Dedifferentiated amniotic fluid mesenchymal stem cell (primary cell): Measurements from ENCODE around the gene SLC7A5.
"Not testable (repeated sequence)": the region's sequence is repeated elsewhere in the genome, so short reads cannot be mapped to it uniquely, and the experiment has no call there.

Experiments used
- DNase-seq: peaks from one replicate; pipeline ENCODE4 v3.0.0-alpha.2; 2016; ENCODE audit errors: extremely low spot score

The SLC7A5 gene

DNA sequence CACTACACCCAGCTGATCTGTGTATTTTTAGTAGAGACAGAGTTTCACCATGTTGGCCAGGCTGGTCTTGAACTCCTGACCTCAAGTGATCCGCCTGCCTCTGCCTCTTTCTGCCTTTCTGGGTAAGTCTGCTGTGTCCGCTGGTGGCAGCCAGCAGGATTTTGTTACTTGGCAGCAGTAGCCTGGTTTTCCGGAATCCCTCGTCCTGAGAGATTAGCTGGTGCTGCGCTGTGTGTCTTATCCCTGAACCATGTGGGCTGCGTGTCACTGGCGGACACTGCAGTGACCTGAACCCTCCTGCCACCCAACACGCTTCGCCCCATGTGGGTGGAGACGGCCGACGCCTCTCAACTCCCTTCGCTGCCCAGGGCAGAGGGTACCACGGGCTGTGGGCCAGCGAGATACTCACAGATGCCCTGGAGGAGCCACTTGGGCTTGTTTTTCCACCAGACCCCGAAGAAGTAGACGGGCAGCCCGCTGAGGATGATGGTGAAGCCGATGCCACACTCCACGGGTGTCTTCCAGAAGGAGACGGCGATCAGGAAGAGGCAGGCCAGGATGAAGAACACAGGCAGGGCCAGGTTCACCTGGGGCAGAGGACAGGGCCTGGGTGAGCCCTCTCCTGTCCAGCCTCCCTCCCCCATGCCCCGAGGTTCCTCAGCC lies 35.2 kb downstream of the SLC7A5 start:
- no peak for DNase-seq

DNA sequence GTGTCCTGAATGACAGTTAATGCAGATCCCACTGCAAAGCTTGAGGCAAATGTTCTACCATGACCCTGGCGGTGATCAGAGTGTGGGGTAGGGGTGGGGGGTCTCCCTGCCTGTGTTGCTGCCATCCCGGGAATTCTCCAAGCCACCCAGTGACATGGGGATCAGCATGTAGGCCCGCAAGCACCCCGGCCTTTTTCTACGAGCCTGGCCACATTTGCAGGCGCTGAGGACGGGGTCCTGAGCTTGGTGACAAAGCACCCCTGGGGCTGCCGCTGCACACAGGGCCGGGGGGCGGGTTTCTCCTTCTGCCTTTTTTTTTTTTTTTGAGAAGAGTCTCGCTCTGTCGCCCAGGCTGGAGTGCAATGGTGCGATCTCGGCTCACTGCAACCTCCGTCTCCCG lies 35.8 kb downstream of the SLC7A5 start:
- DNase-seq = no peak

DNA sequence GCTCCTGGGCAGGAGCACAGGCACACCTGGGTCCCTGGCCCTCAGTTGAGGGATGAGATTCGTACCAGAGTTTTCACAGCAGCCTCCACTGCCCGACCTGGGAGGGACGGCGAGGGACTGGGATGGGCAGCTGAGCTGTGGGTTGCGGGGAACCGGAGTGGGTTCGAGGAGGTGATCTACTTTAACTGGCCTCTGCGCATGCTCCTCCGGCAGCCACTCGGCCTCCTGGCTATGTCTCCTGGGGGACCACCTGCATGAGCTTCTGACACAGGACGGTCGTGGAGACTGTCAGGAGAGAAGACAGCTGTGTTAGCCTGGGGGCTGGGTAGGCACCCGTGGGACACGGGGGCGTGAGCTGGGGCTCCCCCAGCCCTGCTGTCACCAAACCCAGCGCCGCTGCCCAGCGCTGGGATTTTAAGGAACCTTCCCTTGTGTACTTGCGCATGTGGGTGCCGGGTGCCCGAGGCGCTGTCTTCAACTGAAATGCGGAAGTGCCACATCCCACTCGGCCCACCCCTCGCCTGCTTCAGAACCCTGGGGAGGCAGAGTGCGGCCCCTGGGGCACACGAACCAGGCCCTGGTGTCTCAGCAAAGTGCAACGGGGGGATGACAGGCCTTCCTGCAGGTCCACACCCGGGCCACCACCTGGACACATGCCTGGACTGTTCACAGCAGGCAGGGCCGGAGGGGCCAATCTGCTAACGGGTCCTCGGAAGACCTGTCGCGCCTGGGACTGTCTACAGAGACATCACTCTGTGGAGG lies 36.4 kb downstream of the SLC7A5 start:
- DNase-seq = no peak

DNA sequence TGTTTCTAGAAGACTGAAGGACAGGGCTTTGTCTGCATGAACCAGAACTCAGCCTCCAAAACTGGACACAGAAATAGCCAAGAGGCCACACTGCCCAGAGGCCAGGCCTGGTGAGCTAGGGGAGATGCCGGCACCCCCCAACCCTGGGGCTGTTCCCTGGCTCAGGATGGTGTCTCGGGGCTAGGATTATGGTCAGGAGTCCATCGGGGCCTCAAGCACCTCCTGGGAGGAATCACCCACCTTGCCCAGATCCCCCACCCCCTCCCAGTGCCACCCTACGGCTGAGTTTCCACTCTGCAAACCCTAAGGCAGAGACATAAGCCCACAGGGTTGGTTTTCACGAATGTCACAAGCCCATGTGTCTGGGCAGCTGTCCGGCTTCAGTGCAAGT lies 37.2 kb downstream of the SLC7A5 start:
- no peak for DNase-seq

DNA sequence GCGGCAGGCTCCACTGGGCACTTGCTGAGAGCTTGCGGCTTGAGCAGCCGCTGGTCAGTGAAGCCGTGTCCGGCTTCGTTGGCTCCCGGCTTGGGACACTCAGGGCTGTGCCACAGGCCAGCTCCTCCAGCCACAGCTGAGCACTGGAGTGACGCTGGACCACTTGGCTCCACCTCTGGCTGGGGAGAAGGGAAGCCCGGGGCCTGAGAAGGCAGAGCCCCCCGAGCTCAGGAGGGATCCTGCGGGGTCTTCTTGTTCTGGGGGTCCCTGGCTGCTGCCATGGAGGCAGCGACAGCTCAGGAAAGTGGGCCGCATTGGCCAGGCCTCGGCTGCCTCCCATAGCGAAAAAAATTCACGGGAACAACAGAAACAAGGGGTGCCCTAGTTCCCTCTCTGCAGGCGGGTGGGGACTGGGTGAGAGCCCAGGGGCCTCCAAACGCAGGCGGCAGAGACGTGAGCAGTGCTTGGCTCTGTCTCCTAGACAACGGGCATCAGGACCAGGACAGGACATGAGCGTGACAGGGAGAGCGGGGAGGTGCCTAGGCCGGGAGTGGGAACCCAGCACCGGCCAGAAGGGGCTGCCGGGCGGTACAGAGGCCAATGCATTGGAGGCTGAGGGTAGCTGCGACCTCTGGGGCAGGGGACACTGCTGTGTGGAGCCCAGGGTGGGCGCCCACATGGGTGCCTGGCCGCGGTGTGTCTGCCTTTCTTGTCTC lies 37.7 kb downstream of the SLC7A5 start:
- no peak for DNase-seq

DNA sequence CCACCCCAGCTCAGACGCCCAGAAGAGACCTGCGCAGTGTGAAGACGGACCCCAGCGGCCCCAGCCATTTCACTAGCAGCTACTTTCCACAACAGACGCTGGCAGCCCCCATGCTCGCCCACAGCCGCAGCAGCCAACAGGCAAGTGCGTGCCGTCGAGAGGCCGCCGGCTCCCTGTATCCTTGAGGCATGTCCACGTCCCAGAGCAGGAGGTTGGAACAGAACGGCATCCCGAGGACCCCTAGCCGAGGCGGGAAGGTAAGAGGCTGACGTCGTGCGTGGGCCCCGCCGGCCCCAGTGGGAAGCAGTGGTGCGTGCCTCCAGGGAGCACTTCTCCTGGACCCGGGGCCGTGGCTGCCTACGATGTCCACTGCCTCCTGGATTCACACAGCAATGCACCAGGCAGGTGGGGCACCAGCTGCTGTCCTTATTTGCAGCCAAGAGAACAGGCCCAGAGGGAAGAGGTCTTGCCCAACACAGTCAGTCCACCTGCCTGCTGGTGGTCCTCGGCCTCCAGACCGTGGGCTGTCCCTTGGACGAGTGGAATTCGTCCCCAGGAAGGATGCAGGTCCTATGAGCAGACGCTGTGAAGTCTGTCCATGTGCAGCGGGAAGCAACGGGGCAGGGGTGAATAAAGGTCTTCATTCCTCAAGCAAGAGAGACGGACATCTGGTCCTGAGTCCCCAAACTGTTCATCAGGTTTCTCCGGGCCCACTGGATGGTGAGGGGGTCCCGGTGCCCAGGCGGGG lies 38.5 kb downstream of the SLC7A5 start:
- DNase-seq = no peak

DNA sequence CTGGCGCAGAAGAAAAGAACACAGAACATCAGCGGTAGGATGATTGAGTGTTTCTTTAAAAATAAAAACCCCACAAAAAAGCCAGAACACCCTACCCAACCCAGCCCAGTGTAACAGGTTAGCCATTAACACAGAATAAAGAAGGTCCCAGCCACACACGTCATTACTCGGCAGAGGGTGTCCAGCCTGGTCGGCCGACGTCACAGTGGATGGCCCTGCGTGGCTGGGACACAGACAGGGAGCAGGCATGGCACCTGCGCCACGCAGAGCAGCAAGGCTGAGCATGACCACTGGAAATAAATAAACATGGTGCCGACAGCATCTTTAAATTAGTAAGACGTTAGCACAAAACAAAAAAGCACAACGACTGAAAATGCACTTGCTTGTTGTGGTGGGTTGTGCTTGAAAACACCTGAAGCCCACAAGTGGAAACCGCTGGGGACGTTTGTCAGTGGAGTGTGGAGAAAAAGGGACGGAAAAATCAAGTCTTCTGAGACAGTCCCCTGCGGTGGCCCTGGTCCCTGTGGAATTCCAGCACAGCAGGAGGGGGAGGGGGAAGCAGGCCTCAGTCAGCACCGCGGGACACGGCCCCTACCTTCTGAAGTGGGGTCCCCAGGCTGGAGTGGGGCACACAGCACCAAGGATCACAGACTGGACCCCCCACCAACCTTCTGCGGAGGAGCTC lies 39.2 kb downstream of the SLC7A5 start:
- no peak for DNase-seq

DNA sequence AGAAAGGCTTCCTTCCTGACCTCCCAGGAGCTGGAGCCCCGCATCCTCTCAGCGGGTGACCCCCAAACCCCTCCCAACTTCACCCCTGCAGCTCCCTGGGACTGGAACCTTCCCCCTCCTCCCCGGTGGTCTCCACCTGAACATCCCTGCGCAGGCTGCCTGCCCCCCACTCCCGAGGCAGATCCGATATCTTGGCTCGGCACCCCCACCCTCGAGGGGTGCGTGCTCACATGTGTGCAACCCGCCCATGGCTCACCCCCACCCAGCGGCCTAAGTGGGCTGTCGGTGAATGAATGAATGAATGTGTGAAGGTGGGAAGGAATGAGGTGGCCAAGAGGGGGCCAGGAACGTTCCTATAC lies 39.7 kb downstream of the SLC7A5 start:
- DNase-seq = no peak

DNA sequence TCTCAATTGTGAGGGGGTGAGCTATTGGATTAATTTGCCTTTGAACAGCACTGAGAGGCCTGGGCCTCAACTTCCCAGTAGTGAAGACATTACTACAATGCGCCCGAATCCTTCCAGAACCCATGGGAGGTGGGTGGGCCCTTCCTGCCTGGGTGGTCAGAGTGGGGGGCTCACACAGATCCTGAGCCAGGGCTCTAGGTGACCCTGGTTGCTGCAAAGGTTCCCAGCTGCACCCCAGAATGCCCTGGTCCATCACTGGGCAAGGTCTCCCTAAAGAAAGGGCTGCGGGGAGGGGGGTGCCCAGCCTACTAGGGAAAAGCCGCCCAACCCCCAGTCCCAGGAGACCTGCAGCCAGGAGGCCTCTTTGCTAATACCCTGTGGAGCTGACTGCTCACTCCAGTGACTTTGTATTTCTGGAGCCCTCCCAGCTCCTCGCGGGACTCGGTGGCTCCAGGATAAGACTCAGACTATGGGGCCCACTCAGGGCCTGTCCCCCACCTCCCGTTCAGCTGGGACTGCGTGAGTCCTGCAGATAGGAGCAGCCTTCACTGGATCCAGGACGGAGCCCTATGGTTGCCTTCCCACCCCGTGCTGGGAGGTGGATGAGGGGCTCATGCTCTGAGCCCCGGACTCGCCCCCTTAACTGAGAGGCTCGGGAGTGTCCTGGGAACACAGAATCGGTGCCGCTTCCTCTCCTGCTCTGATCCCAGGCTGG lies 40.2 kb downstream of the SLC7A5 start:
- no peak for DNase-seq

DNA sequence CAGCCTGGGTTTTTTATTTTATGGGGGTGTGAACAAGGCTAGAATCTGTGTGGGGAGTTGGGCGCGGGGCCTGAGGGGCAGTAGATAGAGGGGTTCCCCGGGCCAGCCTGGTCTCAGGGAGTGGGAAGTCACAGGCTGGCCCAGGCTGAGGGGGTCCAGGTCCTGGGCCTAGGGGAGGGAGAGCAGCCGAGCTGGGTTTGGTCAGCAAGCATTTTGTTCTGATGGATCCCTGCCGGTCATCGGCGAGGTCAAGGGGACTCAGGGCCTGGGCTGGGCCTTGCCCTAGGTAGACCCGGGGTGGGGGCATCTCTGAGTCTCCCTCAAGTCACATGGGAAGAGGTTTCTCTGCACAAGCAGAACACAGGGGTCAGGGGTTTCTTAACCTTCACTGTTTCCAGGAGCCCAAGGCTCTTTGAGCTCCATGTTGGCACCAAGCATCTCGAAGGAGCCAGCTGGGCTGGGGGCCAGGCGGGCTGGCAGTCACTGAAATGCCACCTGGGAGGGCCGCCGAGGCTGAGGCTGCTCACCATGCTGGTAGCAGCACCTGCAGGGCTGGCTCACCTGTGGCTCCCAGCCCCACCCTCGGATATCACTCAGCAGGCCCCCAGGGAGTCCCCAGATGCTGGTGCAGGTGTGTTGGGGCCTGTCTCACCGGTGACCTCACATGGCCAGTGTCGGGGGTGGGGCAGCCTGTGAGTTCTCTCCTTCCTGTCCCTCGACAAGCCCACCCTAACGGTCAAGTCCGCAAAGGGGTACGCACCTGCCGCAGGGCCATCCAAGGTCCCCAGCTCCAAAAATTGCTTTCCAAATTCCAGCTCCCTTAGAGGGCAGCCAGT lies 41.0 kb downstream of the SLC7A5 start:
- DNase-seq = no peak

DNA sequence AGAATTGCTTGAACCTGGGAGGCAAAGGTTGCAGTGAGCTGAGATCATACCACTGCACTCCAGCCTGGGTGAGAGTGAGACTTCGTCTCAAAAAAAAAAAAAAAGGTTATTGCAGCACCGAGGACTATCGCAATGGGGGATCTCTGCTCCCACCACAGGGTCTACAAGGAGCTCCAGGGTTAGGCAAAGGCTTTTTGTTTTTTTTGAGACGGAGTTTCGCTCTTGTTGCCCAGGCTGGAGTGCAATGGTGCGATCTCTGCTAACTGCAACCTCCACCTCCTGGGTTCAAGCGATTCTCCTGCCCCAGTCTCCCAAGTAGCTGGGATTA lies 41.8 kb downstream of the SLC7A5 start:
- not testable (repeated sequence) for DNase-seq

DNA sequence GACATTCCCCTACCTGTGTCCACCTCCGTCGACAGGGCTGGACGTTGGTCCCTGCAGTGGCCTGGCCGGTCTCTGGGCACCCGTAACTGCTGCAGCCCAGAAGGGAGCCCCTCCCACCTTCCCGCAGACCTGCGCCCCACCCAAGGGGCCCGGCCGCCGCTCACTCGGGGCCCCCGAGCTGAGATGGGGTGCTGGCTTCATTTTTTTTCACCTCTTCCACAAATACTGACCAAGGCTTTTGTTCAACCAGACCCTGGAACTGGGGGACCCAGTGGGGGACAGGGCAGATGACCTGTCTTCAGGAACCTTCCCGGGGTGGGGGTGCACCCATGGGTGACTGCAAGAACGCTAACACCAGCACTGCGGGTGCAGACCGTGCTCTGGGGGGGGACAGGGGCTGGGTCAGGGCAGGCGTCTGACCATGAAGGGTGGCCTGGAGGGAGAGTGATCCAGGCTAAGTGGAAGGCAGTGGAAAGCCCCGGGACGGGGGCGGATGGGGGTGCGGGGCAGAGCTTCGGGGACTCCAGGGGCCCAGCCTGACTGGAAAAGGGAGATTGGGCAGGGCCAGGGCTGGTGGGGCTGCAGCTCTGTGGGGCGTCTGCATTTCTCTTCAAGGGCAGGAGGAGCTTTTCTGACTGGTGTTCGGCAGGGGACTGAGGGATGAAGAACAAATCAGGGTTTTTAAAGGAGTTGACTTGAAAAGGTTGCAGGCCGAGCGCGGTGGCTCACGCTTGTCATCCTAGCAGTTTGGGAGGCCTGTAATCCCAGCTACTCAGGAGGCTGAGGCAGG lies 42.3 kb downstream of the SLC7A5 start:
- DNase-seq = no peak

DNA sequence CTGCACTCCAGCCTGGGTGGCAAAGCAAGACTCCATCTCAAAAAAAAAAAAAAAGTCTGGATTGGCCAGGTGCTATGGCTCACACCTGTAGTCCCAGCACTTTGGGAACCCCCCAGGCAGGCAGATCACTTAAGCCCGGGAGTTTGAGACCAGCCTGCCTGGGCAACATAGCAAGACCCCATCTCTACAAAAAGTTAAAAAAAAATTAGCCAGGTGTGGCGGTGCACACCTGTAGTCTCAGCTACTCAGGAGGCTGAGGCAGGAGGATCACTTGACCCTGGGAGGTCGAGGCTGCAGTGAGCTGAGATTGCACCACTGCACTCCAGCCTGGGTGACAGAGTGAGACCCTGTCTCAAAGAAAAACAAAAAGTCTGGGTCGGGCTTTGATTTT lies 42.9 kb downstream of the SLC7A5 start:
- DNase-seq = not testable (repeated sequence)

DNA sequence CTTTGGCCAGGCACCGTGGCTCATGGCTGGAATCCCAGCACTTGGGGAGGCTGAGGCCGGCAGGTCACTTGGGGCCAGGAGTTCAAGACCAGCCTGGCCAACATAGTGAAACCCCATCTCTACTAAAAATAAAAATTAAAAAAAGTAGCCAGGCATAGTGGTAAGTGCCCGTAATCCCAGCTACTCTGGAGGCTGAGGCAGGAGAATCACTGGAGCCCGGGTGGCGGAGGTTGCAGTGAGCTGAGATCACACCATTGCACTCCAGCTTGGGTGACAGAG lies 43.5 kb downstream of the SLC7A5 start:
- not testable (repeated sequence) for DNase-seq

DNA sequence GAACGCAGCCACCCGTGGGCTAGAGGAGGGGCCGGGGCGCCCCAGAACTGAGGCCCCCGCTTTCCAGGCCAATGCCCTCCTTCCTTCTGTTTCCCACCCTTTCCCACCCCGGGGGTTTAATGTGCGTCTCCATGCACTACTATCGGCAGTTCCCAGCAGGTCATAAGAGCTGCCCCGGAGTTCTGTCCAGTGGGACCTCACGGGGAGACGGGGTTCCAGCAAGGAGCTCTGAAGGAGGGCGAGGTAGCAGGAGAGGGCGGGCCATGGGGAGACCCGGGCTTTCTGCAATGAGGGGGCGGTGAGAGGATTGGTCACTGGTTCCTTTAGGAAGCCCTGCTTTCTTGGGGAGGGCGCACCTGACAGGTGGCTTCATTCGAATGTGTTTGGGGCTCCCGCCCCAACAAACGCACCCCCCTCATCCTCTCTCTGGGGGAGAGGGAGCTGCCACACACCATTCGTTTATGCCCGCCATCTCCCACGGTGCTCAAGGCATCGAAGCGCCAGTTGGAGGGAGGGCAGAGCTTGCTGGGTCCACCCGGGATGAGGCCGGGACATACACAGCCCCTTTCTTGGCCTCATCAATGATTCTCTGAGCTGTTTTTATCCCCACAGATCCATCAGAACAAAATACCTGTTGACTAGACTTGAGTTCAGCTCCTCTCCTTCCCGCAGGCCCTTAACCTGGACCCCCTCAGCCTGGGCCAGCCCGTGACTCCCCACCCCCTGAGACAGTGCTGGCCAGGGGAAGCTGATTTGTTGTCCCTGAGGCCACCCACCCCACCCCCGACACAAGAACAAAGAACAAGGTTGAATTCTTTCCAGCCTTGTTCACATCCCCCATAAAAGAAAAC lies 44.1 kb downstream of the SLC7A5 start:
- no peak for DNase-seq

DNA sequence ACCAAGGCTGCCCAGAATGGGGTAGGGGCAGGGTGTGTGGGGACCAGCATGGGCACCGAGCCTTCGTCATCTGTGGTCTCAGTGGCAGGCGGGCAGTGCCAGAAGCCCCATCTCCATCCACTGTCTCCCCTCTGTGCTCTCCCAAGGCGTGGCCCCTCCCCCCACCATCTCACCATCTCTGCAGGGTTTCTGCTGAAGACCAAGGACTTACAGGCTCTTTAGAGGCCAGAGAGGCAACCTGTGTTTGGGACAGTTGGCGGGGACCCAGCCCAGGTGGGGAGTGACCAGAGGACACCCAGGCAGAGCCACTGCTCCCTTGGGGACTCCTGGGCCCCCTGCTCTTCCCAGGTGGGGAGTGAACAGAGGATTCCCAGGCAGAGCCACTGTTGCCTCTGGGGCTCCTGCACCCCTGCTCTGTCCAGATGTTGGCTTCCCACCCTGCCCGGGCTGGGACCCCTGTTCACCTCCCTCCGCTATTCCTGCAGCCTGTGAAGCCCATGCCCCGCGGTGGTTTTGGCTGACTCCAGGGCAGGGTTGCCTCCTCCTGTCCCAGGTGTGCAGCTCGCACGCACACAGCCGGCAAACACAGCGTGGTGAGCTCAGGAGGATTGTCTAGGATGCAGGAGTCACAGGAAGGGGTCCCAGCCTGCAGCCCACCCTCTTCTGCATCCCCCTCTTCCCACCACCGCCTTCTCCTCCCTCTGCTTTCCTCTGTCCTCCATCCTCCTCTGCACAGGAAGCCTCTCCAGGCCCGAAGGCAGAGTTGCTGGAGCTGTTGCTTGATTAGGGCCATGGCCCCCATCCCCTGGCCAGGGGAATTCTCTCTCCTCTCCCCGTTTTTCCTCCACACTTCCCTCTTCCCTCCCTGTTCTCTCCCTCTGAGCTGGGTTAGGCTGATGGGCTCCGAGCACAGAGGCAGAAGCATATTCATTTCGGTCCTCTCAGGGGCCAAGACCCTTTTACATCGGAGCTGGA lies 45.0 kb downstream of the SLC7A5 start:
- no peak for DNase-seq

DNA sequence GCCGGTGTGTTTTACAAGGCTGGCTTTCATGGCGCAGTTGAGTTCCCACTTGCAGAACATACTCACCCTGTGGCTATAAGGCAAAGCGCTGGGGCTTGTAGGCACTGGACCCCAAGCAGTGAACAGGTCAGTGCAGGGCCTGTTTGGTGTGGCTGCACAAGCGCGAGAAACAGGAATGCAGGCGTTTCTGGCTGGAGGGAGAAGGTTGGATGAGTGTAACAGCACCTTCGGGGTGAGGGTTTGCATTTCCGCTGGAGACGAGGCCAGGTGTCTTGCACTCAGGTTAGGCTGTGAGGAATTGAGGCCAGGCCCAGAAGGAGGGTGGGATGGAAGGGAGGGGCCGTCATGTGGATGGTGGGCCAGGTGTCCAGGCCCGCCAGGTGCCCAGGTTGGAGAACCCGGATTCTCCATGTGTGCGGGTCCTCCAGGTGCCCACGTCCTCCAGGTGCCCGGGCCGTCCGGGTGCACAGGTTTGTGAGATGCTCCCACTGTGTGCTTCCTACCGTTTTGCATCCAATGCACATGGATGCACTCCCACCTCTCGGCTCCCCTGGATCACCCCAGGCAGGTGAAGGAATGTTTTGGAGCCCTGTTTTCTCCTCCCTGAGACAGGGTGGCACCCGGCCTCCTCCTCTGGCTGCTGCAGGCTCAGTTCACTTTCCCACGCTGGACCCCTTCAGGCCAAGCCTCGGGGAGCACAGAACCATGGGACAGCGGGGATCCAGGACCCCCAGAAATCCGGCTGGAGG lies 46.0 kb downstream of the SLC7A5 start:
- no peak for DNase-seq
